Ascending aorta (tissue), 2 donors: ENCODE measurements around the gene CLCN7. TPM values are rescaled to one million over a fixed set of nuclear protein-coding genes. Genes with fewer than 3 reads are reported as not detected.

Experiments used
- DNase-seq, 2 donors: peaks; one replicate each; pipeline ENCODE4 v3.0.0-alpha.2; 2019; ENCODE audit warnings: low spot score in 2 of 2
- H3K27ac ChIP-seq, 2 donors: fragments of 200-600 bp; sonication (generic); one replicate each; pipeline ENCODE4 v1.5.1; 2016 to 2017; ENCODE audit warnings: mild to moderate bottlenecking in 1 of 2
- H3K27me3 ChIP-seq: fragments of 200-600 bp; sonication (generic); one replicate; pipeline ENCODE4 v1.5.1; 2017
- H3K36me3 ChIP-seq, 2 donors: fragments of 200-600 bp; sonication (generic); one replicate each; pipeline ENCODE4 v1.5.1; 2016
- H3K4me1 ChIP-seq, 2 donors: fragments of 200-600 bp; sonication (generic); one replicate each; pipeline ENCODE4 v1.5.1; 2016 to 2017; ENCODE audit warnings: mild to moderate bottlenecking in 1 of 2
- H3K4me3 ChIP-seq, 2 donors: fragments of 200-600 bp; sonication (generic); one replicate each; pipeline ENCODE4 v1.5.1; 2016 to 2017; ENCODE audit warnings: mild to moderate bottlenecking in 1 of 2
- H3K9me3 ChIP-seq, 2 donors: fragments of 200-600 bp; sonication (generic); one replicate each; pipeline ENCODE4 v1.5.1; 2016
- intact Hi-C: fragments of 100-400 bp; cut with DNase I; formaldehyde crosslinking; loops from one replicate; pipeline ENCODE4 v1.15.1; 2023
- total RNA-seq: library from RNA; depleted of rRNA; stranded (reverse); fragments of >200 nt; gene quantifications from one replicate; pipeline ENCODE4 v1.1.0, GENCODE V29; 2016
- TF ChIP-seq, protein P1 (sequence below), 3 experiments: fragments of 200-600 bp in 2 of 3; fragments of 450-650 bp in 1 of 3; sonication (generic) in 2 of 3; IDR thresholded peaks; one replicate each; pipeline ENCODE4 v1.5.1; 2016 to 2019; ENCODE audit warnings: antibody characterized with exemption in 3 of 3, mild to moderate bottlenecking in 1 of 3, moderate library complexity in 1 of 3

CLCN7 gene
- total RNA-seq, 1 donor from 2014 or later: 108 TPM

GRCh38 chr16:1518626-1519135, 43.9 kb upstream of the CLCN7 start:
- H3K27ac ChIP-seq: no peak overlapping the region
- no peak overlapping the region for H3K4me3 ChIP-seq
- H3K27me3 ChIP-seq: no peaks in the 10 kb centered on the region
- H3K36me3 ChIP-seq: peaks cover 9 to 28% of the 10 kb centered on the region in 2 donors
- no peaks in the 10 kb centered on the region for H3K4me1 ChIP-seq
- intact Hi-C loops: no loop called here
- DNase-seq: no peak
- peaks cover 0 to 11% of the 10 kb centered on the region in 2 donors for H3K9me3 ChIP-seq
- TF ChIP-seq, protein P1, sequence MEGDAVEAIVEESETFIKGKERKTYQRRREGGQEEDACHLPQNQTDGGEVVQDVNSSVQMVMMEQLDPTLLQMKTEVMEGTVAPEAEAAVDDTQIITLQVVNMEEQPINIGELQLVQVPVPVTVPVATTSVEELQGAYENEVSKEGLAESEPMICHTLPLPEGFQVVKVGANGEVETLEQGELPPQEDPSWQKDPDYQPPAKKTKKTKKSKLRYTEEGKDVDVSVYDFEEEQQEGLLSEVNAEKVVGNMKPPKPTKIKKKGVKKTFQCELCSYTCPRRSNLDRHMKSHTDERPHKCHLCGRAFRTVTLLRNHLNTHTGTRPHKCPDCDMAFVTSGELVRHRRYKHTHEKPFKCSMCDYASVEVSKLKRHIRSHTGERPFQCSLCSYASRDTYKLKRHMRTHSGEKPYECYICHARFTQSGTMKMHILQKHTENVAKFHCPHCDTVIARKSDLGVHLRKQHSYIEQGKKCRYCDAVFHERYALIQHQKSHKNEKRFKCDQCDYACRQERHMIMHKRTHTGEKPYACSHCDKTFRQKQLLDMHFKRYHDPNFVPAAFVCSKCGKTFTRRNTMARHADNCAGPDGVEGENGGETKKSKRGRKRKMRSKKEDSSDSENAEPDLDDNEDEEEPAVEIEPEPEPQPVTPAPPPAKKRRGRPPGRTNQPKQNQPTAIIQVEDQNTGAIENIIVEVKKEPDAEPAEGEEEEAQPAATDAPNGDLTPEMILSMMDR (IDR thresholded peaks at IDR 0.05): no peak

- intact Hi-C loops: no loop called here
- Histone ChIP-seq H3K27ac (no peak overlapping the region), H3K27me3 (no peaks in the 10 kb centered on the region), H3K36me3 (peaks cover under 1 to 15% of the 10 kb centered on the region in 2 donors), H3K9me3 (peaks cover 0 to 11% of the 10 kb centered on the region in 2 donors), H3K4me3 (no peak overlapping the region), H3K4me1 (peaks cover 2 to 7% of the 10 kb centered on the region in 2 donors)
- DNase-seq: no peak
- TF ChIP-seq, protein P1 (IDR thresholded peaks at IDR 0.05): no peak
Observed at GRCh38 chr16:1514507-1514906, 39.7 kb upstream of the CLCN7 start.

GRCh38 chr16:1512774-1513173, 37.9 kb upstream of the CLCN7 start:
- Histone ChIP-seq H3K9me3 (peaks cover 0 to 11% of the 10 kb centered on the region in 2 donors), H3K36me3 (peaks cover 0 to 9% of the 10 kb centered on the region in 2 donors), H3K4me3 (no peak overlapping the region), H3K4me1 (peaks cover 13 to 19% of the 10 kb centered on the region in 2 donors), H3K27me3 (no peaks in the 10 kb centered on the region), H3K27ac (no peak overlapping the region)
- intact Hi-C loops: no loop called here
- DNase-seq: no peak
- TF ChIP-seq, protein P1 (IDR thresholded peaks at IDR 0.05): no peak

DNA sequence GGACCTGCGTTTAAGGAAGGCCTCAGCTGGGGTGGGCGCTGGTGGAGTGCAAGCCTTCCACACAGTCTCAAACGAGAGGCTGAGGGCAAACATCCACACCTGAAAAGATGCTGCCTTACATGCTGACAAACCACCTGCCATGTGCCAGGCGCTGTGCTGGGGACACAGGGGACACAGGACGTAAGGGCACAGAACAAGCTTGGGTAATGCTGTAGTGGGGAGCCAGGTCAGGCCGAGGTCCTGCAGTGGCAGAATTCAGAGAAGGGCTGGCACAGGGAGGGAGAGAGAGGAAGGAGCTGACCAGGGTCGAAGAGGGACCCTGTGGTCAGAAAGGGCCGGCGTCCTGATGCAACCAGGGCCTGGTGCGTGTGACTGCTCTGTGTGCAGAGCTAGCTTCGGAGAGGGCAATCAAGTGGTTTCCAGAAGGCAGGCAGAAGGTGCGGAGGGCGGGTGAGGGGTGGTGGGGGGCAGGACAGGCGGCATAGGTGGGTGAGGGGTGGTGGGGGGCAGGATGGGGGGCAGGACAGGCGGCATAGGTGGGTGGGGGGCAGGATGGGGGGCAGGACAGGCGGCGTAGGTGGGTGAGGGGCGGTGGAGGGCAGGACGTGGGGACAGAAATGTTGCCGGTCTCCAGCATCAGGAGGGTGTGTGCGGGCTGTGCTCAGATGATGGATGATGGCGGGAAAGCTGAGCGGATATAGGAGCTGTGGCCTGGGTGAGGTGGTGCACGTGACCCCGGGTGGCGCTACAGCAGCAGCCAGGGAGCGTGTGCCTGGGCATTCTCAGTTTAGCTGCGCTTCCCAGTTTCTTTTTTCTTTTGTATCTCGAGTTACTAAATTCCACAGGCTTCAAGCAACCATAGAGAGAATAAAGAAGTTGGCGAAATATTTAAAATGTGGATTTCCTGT, 37.1 kb upstream of the CLCN7 start:
- H3K4me1 ChIP-seq: peaks cover 13 to 19% of the 10 kb centered on the region in 2 donors
- intact Hi-C loops: no loop called here
- H3K27ac ChIP-seq: peak overlapping the region in 1 of 2 donors; percentile 22
- no peak overlapping the region for H3K4me3 ChIP-seq
- H3K27me3 ChIP-seq: no peaks in the 10 kb centered on the region
- no peak for DNase-seq
- peaks cover 0 to 11% of the 10 kb centered on the region in 2 donors for H3K9me3 ChIP-seq
- TF ChIP-seq, protein P1 (IDR thresholded peaks at IDR 0.05): no peak
- peaks cover 4 to 7% of the 10 kb centered on the region in 2 donors for H3K36me3 ChIP-seq

- DNase-seq: no peak
- H3K36me3 ChIP-seq: peaks cover 8 to 11% of the 10 kb centered on the region in 2 donors
- H3K4me3 ChIP-seq: no peak overlapping the region
- TF ChIP-seq, protein P1 (IDR thresholded peaks at IDR 0.05): no peak
- peaks cover 0 to 11% of the 10 kb centered on the region in 2 donors for H3K9me3 ChIP-seq
- intact Hi-C loops: no loop called here
- peaks cover 13 to 19% of the 10 kb centered on the region in 2 donors for H3K4me1 ChIP-seq
- no peaks in the 10 kb centered on the region for H3K27me3 ChIP-seq
- peak overlapping the region; percentile 83 to 92 for H3K27ac ChIP-seq
Observed at GRCh38 chr16:1510941-1511351, 36.1 kb upstream of the CLCN7 start.
